Neural cell (in vitro differentiated cells): ENCODE data around the gene APOD. TPM values are rescaled to one million over a fixed set of nuclear protein-coding genes. Genes with fewer than 3 reads are reported as not detected.
A peak's percentile ranks its signal among the peaks of the same experiment; 100 is the strongest.

Source experiments
- H2AFZ ChIP-seq: fragments of 200-600, 300-800 bp; sonication (generic), shearing (Covaris generic); 2 replicates; pipeline ENCODE4 v1.6.0; 2014; ENCODE audit warnings: low read depth, mild to moderate bottlenecking, antibody characterized with exemption, low read length, moderate library complexity
- H3F3A ChIP-seq: fragments of 200-600 bp; shearing (Covaris generic); 2 replicates; pipeline ENCODE4 v1.6.1; 2016; ENCODE audit warnings: mild to moderate bottlenecking, moderate library complexity, mixed read lengths, antibody characterized with exemption, low read length; ENCODE audit not compliant: insufficient read depth, poor library complexity, severe bottlenecking
- H3K27ac ChIP-seq: fragments of 200-600, 300-800 bp; sonication (generic), shearing (Covaris generic); 2 replicates; pipeline ENCODE4 v1.5.1; 2014; ENCODE audit warnings: mild to moderate bottlenecking, low read length, moderate library complexity
- H3K27me3 ChIP-seq: fragments of 300-800, 200-600 bp; sonication (generic), shearing (Covaris generic); 2 replicates; pipeline ENCODE4 v1.6.0; 2014; ENCODE audit warnings: mild to moderate bottlenecking, low read depth, low read length, moderate library complexity; ENCODE audit not compliant: insufficient read depth
- H3K36me3 ChIP-seq: fragments of 300-800, 200-600 bp; sonication (generic), shearing (Covaris generic); 2 replicates; pipeline ENCODE4 v1.5.1; 2014; ENCODE audit warnings: mild to moderate bottlenecking, antibody characterized with exemption, low read length, moderate library complexity; ENCODE audit not compliant: insufficient read depth
- H3K4me2 ChIP-seq: fragments of 300-800, 200-600 bp; sonication (generic), shearing (Covaris generic); 2 replicates; pipeline ENCODE4 v1.6.0; 2014; ENCODE audit warnings: mild to moderate bottlenecking, low read length
- H3K4me3 ChIP-seq: fragments of 300-800, 200-600 bp; sonication (generic), shearing (Covaris generic); 2 replicates; pipeline ENCODE4 v1.5.1; 2014; ENCODE audit warnings: mild to moderate bottlenecking, low read length, moderate library complexity
- H3K79me2 ChIP-seq: fragments of 200-600 bp; shearing (Covaris generic); replicated peaks from 2 replicates; pipeline ENCODE4 v1.6.0; 2014; ENCODE audit warnings: mild to moderate bottlenecking, low read length, moderate library complexity; ENCODE audit not compliant: insufficient read depth
- H3K9ac ChIP-seq: fragments of 300-800, 200-600 bp; sonication (generic), shearing (Covaris generic); 2 replicates; pipeline ENCODE4 v1.6.1; 2016; ENCODE audit warnings: mild to moderate bottlenecking, low read length, mixed read lengths
- H3K9me2 ChIP-seq: fragments of 200-600 bp; shearing (Covaris generic); 2 replicates; pipeline ENCODE4 v1.6.1; 2016; ENCODE audit warnings: mild to moderate bottlenecking, low read length, mixed read lengths; ENCODE audit not compliant: insufficient read depth
- H3K9me3 ChIP-seq: fragments of 200-600, 300-800 bp; sonication (generic), shearing (Covaris generic); 2 replicates; pipeline ENCODE4 v1.6.1; 2016; ENCODE audit warnings: mild to moderate bottlenecking, mixed run types, low read length, moderate library complexity, mixed read lengths
- H4K20me1 ChIP-seq: fragments of 200-600 bp; shearing (Covaris generic); 2 replicates; pipeline ENCODE4 v1.6.1; 2016; ENCODE audit warnings: mild to moderate bottlenecking, mixed run types; ENCODE audit not compliant: insufficient read depth
- CTCF ChIP-seq: fragments of 450-650 bp; IDR thresholded peaks from 2 replicates; pipeline ENCODE4 v1.5.1; 2014; ENCODE audit warnings: antibody characterized with exemption, mild to moderate bottlenecking, moderate library complexity; ENCODE audit not compliant: poor library complexity, severe bottlenecking
- EP300 ChIP-seq: fragments of 450-650 bp; conservative IDR thresholded peaks from 2 replicates; pipeline ENCODE4 v1.6.1; 2014; ENCODE audit warnings: antibody characterized with exemption, mild to moderate bottlenecking, moderate library complexity; ENCODE audit not compliant: poor library complexity, severe bottlenecking
- EZH2 ChIP-seq: fragments of 200-600, 300-800 bp; shearing (Covaris generic), sonication (generic); IDR thresholded peaks from 2 replicates; pipeline ENCODE4 v1.6.1; 2014; ENCODE audit warnings: antibody characterized with exemption, low read length, borderline replicate concordance, mild to moderate bottlenecking; ENCODE audit not compliant: insufficient read depth, poor library complexity, severe bottlenecking
- MXI1 ChIP-seq: fragments of 450-650 bp; conservative IDR thresholded peaks from 2 replicates; pipeline ENCODE4 v1.6.1; 2014; ENCODE audit warnings: antibody characterized with exemption, mild to moderate bottlenecking; ENCODE audit not compliant: poor library complexity, severe bottlenecking
- POLR2AphosphoS5 ChIP-seq: IDR thresholded peaks from 2 replicates; pipeline ENCODE4 v1.6.1; 2012
- RAD21 ChIP-seq: fragments of 450-650 bp; conservative IDR thresholded peaks from 2 replicates; pipeline ENCODE4 v1.6.1; 2014; ENCODE audit warnings: antibody characterized with exemption, mild to moderate bottlenecking, moderate library complexity
- SMC3 ChIP-seq: fragments of 450-650 bp; conservative IDR thresholded peaks from 2 replicates; pipeline ENCODE4 v1.6.1; 2014; ENCODE audit warnings: antibody characterized with exemption, mild to moderate bottlenecking, moderate library complexity; ENCODE audit not compliant: poor library complexity
- TAF1 ChIP-seq: IDR thresholded peaks from 2 replicates; pipeline ENCODE4 v1.6.1; 2012; ENCODE audit warnings: low read depth
- polyA plus RNA-seq: library from polyadenylated mRNA; depleted of rRNA; stranded (reverse); fragments of >200 nt; gene quantifications from 2 replicates; pipeline ENCODE4 v1.2.3, GENCODE V29; 2014
- TF ChIP-seq, protein P1 (sequence below): IDR thresholded peaks from 2 replicates; pipeline ENCODE4 v1.6.1; 2012; ENCODE audit warnings: borderline replicate concordance

Gene APOD
- polyA plus RNA-seq, 1 donor from 2014 or later, result not detected

DNA sequence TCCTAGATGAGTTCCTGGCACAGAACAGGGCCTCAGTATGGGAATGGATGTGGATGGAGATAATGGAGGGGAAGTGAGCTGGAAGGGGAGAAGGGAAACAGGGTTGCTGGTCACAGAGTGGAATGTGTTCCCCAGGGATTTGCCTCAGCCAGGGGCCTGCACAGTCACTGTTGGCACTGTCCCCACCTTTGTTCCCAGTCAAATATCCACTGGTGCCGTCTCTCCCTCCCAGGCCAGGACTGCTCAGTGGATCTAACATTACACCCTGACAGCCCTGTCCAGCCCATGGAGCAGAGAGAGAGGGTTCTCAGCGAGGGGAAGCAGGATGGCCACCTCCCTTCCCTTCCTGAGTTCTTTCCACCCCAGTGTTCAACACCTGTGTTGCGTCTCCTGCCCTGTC, 39.1 kb downstream of the APOD start:
- H3K9ac ChIP-seq, result no peak overlapping the region
- H3K27ac ChIP-seq, result no peak overlapping the region

GRCh38 chr3:195544230-195544536, 39.6 kb downstream of the APOD start:
- H3K79me2 ChIP-seq, result peaks cover 34% of the 10 kb centered on the region
- no peaks in the 10 kb centered on the region for H4K20me1 ChIP-seq
- peak overlapping the region; percentile 94 for H3K9ac ChIP-seq
- no peaks in the 10 kb centered on the region for H3K9me3 ChIP-seq
- H3K4me2 ChIP-seq, result no peak overlapping the region
- no peaks in the 10 kb centered on the region for H3K9me2 ChIP-seq
- no peaks in the 10 kb centered on the region for H3K36me3 ChIP-seq
- no peaks in the 10 kb centered on the region for H3K27me3 ChIP-seq
- no peak overlapping the region for H3K27ac ChIP-seq
- TF ChIP-seq CTCF, result no peak
- TF ChIP-seq RAD21, result no peak
- no peak for TF ChIP-seq TAF1
- TF ChIP-seq SMC3, result no peak
- no peak for TF ChIP-seq MXI1
- TF ChIP-seq, protein P1, sequence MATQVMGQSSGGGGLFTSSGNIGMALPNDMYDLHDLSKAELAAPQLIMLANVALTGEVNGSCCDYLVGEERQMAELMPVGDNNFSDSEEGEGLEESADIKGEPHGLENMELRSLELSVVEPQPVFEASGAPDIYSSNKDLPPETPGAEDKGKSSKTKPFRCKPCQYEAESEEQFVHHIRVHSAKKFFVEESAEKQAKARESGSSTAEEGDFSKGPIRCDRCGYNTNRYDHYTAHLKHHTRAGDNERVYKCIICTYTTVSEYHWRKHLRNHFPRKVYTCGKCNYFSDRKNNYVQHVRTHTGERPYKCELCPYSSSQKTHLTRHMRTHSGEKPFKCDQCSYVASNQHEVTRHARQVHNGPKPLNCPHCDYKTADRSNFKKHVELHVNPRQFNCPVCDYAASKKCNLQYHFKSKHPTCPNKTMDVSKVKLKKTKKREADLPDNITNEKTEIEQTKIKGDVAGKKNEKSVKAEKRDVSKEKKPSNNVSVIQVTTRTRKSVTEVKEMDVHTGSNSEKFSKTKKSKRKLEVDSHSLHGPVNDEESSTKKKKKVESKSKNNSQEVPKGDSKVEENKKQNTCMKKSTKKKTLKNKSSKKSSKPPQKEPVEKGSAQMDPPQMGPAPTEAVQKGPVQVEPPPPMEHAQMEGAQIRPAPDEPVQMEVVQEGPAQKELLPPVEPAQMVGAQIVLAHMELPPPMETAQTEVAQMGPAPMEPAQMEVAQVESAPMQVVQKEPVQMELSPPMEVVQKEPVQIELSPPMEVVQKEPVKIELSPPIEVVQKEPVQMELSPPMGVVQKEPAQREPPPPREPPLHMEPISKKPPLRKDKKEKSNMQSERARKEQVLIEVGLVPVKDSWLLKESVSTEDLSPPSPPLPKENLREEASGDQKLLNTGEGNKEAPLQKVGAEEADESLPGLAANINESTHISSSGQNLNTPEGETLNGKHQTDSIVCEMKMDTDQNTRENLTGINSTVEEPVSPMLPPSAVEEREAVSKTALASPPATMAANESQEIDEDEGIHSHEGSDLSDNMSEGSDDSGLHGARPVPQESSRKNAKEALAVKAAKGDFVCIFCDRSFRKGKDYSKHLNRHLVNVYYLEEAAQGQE, result no peak
- no peak for TF ChIP-seq POLR2AphosphoS5
- no peak for TF ChIP-seq EZH2
- TF ChIP-seq EP300, result no peak
- no peaks in the 10 kb centered on the region for H3F3A ChIP-seq
- H3K4me3 ChIP-seq, result peak overlapping the region; percentile 75
- H2AFZ ChIP-seq, result no peak overlapping the region

More for the DNA sequence above, 39.1 kb downstream of the APOD start:
- Histone ChIP-seq H3K27me3 (no peaks in the 10 kb centered on the region), H3K9me3 (no peaks in the 10 kb centered on the region), H3K79me2 (peaks cover 30% of the 10 kb centered on the region), H3K4me2 (no peak overlapping the region), H3K36me3 (no peaks in the 10 kb centered on the region), H3F3A (no peaks in the 10 kb centered on the region), H3K9me2 (no peaks in the 10 kb centered on the region), H2AFZ (no peak overlapping the region), H3K4me3 (no peak overlapping the region), H4K20me1 (no peaks in the 10 kb centered on the region)
- no peak for TF ChIP-seq POLR2AphosphoS5
- TF ChIP-seq TAF1, result no peak
- TF ChIP-seq, protein P1, result no peak
- no peak for TF ChIP-seq CTCF
- TF ChIP-seq RAD21, result no peak
- TF ChIP-seq SMC3, result no peak
- TF ChIP-seq MXI1, result no peak
- TF ChIP-seq EP300, result no peak
- TF ChIP-seq EZH2, result no peak
